Activated CD8-positive, alpha-beta memory T cell treated with anti-CD3 and anti-CD28 coated beads, Interleukin-2, amount 50 U/mL, for 1 hour (primary cell): ENCODE data around the gene FN1.

ENCODE experiments used
- DNase-seq: peaks from one replicate; pipeline ENCODE4 v3.0.0-alpha.2; 2020; ENCODE audit errors: extremely low read depth

The FN1 gene

GRCh38 chr2:215407061-215407460, 28.8 kb downstream of the FN1 start:
- no peak for DNase-seq

GRCh38 chr2:215405722-215406581, 29.9 kb downstream of the FN1 start:
- DNase-seq: no peak

DNA sequence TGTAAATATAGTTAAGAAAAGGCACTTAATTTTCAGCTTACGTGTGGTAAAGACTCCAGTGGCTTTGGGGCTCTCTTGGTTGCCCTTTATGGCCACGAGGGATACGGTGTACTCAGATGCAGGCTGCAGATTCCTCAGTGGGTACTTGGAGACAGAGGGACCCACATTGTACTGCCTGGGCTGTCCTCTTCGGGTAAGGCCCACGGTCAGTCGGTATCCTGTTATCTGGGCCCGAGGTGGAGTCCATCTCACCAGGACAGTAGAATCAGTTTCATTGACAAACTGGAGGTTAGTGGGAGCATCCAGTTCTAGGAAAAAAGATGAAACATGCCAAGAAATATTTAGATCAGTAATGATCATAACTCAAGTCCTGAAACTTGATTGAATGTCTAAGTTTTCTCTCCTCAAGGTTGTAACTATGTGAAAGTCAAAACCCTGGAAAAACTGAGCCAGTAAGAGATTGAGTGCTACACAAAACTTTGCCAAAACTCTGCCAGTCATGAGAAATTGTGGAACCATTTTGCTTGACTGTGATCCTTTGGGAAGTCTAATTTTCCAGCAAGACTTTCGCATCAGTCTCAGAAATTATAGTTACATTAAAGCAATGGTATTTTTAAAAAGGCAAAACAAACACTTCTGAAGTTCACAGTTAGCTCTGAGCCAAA, 31.4 kb downstream of the FN1 start:
- no peak for DNase-seq

GRCh38 chr2:215403441-215404347, 32.2 kb downstream of the FN1 start:
- no peak for DNase-seq

DNA sequence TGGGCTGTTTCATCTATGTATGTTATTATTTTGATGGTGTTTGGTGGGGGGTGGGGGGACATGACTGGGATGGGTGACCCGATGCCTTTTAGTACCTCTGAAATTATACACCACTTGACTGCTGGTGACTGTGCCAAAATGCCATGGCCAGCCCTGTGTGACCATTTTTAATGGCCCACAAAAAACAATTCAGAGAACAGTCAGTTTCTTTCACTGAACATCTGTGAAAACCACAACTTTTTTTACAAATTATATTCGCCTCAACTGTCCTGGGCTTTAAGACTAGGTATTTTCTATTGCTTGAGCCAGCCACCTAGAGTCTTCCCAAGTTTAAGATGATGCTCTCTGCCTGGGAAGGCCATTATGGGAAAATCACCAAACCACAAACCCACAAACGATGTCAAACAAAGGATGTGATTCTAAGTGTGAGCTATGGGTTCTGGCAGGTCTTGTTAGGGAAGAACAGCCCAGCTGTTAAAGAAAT, 33.9 kb downstream of the FN1 start:
- DNase-seq: no peak

DNA sequence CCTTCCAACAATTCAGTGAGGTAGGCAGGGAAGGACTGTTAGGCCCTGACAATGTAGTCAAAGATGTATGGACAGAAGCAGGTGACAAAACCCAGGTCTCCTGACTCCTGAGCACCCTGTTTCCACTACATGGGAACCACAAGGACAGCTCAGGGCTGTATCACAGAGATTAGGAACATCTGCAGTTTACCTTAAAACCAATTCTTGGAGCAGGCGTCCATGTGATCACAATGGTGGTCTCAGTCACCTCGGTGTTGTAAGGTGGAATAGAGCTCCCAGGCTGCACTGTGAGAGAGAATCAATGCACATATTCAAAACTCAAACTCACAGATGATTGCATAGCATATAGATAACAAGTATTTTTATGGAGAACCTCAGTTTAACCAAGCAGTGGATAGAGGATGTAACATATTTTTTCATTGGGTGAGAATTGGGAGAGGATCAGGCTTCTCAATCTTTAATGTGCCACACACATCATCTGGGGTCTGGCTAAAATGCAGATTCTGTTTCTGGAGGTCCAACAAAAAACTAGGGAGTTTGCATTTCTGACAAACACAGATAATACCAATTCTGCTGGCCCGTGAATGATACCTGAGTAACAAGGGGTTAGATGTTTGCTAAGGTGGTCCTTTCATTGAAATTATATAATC, 36.7 kb downstream of the FN1 start:
- DNase-seq: no peak

DNA sequence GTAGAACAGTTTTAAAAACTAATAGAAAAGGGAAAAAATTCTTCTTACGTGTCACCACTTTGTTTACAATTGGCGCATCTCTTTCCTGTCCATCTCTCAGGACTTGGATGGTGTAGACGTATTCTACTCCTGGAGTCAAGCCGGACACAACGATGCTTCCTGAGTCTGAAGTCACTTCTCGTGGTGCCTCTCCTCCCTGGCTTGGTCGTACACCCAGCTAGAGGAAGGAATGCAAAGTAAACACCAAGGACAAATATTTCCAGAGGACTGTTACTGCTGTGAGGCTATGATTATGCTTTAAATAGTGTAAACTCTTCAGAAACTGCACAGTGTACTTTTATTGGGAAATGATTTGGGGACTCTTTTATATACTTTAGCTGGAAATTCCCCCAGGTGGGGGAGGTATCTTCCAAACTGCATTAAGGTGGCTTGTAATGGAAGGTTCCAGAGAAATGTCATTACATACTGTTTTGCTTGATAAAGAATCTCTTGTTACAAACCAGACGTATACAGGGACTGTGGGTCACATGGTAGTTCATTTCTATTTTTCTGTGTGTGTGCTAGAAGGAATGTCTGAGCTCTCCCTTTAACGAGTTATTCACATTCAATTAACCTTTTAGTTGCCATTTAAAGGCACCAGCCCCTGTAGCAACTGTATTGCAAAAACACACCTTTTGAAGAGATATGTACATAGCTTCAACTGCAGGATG, 38.1 kb downstream of the FN1 start:
- DNase-seq: no peak

GRCh38 chr2:215396595-215397313, 39.1 kb downstream of the FN1 start:
- DNase-seq: no peak

DNA sequence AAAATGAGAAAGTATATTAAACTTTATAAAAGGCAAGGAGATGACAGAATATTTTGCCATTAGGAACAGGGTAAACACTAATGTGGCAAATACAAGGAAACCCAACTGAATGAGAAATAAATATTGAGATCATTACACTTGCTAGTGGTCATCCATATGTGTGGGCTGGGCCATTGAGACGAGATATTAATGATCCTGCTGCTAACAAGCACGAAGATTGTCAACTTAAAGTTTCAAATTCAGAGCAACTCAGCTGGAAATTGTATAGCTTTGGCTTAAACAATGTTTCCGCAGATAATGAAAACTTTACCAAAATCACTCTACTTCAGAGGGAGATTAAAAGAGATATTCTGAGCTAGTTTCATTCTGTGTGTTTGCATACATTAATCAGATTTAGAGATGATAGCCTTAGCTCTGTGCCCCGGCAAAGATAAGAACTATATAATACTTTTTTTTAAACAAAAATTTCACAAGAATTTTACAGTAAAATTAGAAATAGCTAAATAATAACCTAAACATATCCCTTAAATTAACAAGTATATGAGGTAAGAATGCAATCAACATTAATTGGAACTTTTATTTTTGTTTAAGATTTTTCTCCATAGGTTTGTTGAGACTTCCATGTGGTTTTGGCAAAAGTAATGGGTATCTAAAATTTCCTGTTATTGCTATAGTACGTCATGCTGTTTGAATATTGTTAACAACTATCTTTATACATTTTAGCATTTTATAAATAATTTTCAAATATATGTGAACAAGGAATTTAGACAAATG, 40.0 kb downstream of the FN1 start:
- no peak for DNase-seq

- DNase-seq: no peak
Observed at GRCh38 chr2:215394102-215394805, 41.6 kb downstream of the FN1 start.

DNA sequence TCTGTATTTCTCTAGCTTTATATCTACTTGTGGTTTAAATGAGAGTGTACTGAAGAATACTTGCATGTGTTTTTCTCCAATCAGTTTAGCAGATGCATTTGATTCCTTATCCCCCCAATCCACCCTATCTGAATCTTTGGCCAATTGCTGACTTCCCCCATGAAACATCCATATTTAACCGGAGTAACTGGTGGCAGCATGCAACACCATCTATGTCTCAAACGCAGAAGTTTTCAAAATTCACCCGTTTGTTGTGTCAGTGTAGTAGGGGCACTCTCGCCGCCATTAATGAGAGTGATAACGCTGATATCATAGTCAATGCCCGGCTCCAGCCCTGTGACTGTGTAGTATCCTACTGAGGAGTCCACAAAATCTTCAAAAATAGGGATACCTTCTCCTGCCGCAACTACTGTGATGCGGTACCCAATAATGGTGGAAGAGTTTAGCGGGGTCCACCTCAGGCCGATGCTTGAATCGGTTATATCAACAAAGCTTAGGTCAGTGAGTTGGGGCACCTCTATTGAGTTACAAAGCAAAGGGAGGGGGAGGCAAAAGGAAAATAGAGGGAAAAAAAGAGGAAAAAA, 43.1 kb downstream of the FN1 start:
- DNase-seq: no peak

DNA sequence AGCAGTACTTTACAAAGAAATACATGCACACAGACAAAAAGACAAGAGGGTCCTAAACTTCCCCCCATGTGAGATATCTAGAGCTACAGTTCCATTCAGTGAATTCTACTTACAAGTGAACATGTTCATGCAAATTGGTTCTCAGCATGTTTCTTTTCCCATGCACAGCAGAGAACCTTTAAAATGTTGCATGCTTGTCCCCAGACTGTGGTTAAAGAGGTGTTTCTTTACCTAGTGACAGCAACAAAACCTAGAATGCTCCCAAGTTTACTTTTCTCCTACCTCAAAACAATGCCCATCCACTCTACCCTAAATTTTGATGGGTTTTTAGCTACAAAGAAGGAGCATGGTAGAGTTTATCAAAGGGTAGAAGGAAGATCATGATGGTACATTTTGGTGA, 43.7 kb downstream of the FN1 start:
- no peak for DNase-seq

GRCh38 chr2:215391531-215391930, 44.3 kb downstream of the FN1 start:
- DNase-seq: no peak

DNA sequence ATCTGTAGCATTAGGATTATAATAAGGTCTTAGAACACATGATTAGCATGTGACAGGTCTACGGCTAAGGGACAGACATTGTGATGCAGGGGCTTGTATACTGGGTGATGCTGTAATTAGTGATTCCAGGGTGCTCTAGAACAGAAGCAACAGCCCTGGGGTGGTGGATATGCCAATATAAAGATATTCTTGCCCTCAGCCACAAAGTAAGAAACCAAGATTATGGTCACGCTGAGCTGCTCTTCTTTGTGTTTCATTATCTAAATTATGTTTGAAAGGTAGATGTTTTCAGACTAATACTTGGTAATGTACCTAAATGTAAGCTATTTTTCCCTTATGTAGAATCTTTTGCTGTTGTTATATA, 45.3 kb downstream of the FN1 start:
- DNase-seq: no peak

GRCh38 chr2:215388002-215388728, 47.7 kb downstream of the FN1 start:
- DNase-seq: no peak

GRCh38 chr2:215386566-215386965, 49.3 kb downstream of the FN1 start:
- no peak for DNase-seq

- DNase-seq: no peak
Observed at GRCh38 chr2:215384710-215385109, 51.2 kb downstream of the FN1 start.
